KMS-11 (cell line): ENCODE measurements around the gene SEZ6.

Source experiments
- H2AFZ ChIP-seq: fragments of 200-600 bp; sonication (generic); 2 replicates; pipeline ENCODE4 v1.6.1; 2016; ENCODE audit warnings: antibody characterized with exemption, mixed run types, low read depth
- H3K27ac ChIP-seq: fragments of 200-600 bp; sonication (generic); 2 replicates; pipeline ENCODE4 v1.6.1; 2016; ENCODE audit warnings: mild to moderate bottlenecking, mixed run types
- H3K27me3 ChIP-seq: fragments of 200-600 bp; sonication (generic); 2 replicates; pipeline ENCODE4 v1.6.1; 2017; ENCODE audit warnings: mild to moderate bottlenecking, low read depth, mixed run types, moderate library complexity; ENCODE audit not compliant: insufficient read depth
- H3K36me3 ChIP-seq: fragments of 200-600 bp; sonication (generic); 2 replicates; pipeline ENCODE4 v1.6.1; 2017; ENCODE audit warnings: mild to moderate bottlenecking, mixed run types; ENCODE audit not compliant: insufficient read depth
- H3K4me1 ChIP-seq: fragments of 200-600 bp; sonication (generic); 2 replicates; pipeline ENCODE4 v1.6.1; 2016; ENCODE audit warnings: mild to moderate bottlenecking, low read depth, mixed run types; ENCODE audit not compliant: poor library complexity, severe bottlenecking
- H3K4me2 ChIP-seq: fragments of 200-600 bp; sonication (generic); 2 replicates; pipeline ENCODE4 v1.7.0; 2016; ENCODE audit warnings: mild to moderate bottlenecking, mixed run types
- H3K4me3 ChIP-seq: fragments of 200-600 bp; sonication (generic); IDR thresholded peaks from 2 replicates; pipeline ENCODE4 v1.6.1; 2017; ENCODE audit warnings: low read depth, low read length, mixed read lengths; ENCODE audit not compliant: insufficient read depth
- H3K79me2 ChIP-seq: fragments of 200-600 bp; sonication (generic); 2 replicates; pipeline ENCODE4 v1.6.1; 2016; ENCODE audit warnings: low read depth, mixed run types; ENCODE audit not compliant: insufficient read depth
- H3K9ac ChIP-seq: fragments of 200-600 bp; sonication (generic); 2 replicates; pipeline ENCODE4 v1.6.1; 2016; ENCODE audit warnings: mild to moderate bottlenecking, mixed run types
- H4K20me1 ChIP-seq: fragments of 200-600 bp; sonication (generic); 2 replicates; pipeline ENCODE4 v1.6.1; 2016; ENCODE audit warnings: mild to moderate bottlenecking, mixed run types; ENCODE audit not compliant: insufficient read depth
- CTCF ChIP-seq: fragments of 200-600 bp; sonication (generic); conservative IDR thresholded peaks from 2 replicates; pipeline ENCODE4 v1.6.1; 2017; ENCODE audit warnings: low read depth, mild to moderate bottlenecking, antibody characterized with exemption, low read length, moderate library complexity, mixed read lengths

Gene SEZ6

GRCh38 chr17:29038085-29038795 is 32.4 kb upstream of the SEZ6 start:
- Histone ChIP-seq H3K4me3 (no peak overlapping the region), H3K27me3 (peaks cover 51% of the 10 kb centered on the region)
- no peak for TF ChIP-seq CTCF

GRCh38 chr17:29037739-29038084 is 31.9 kb upstream of the SEZ6 start:
- H3K27me3 ChIP-seq = peaks cover 56% of the 10 kb centered on the region

More at GRCh38 chr17:29038085-29038795, 32.4 kb upstream of the SEZ6 start:
- Histone ChIP-seq H2AFZ (no peak overlapping the region), H3K9ac (no peak overlapping the region), H3K27ac (no peak overlapping the region), H3K4me2 (no peak overlapping the region), H3K79me2 (no peaks in the 10 kb centered on the region), H3K36me3 (no peaks in the 10 kb centered on the region), H4K20me1 (no peaks in the 10 kb centered on the region), H3K4me1 (peaks cover 14% of the 10 kb centered on the region)

GRCh38 chr17:29036584-29036983 is 30.8 kb upstream of the SEZ6 start:
- Histone ChIP-seq H3K27ac (no peak overlapping the region), H3K27me3 (peaks cover 68% of the 10 kb centered on the region), H3K4me2 (no peak overlapping the region), H4K20me1 (no peaks in the 10 kb centered on the region), H3K4me1 (no peaks in the 10 kb centered on the region), H3K79me2 (no peaks in the 10 kb centered on the region), H2AFZ (no peak overlapping the region), H3K9ac (no peak overlapping the region), H3K36me3 (no peaks in the 10 kb centered on the region), H3K4me3 (no peak overlapping the region)
- TF ChIP-seq CTCF = no peak

More at GRCh38 chr17:29037739-29038084, 31.9 kb upstream of the SEZ6 start:
- Histone ChIP-seq H3K4me2 (no peak overlapping the region), H3K9ac (no peak overlapping the region), H3K4me3 (no peak overlapping the region), H4K20me1 (no peaks in the 10 kb centered on the region), H3K27ac (no peak overlapping the region), H3K4me1 (peaks cover 9% of the 10 kb centered on the region), H3K36me3 (no peaks in the 10 kb centered on the region), H3K79me2 (no peaks in the 10 kb centered on the region), H2AFZ (no peak overlapping the region)
- TF ChIP-seq CTCF = no peak

GRCh38 chr17:29034510-29034909 is 28.7 kb upstream of the SEZ6 start:
- H3K4me2 ChIP-seq = no peak overlapping the region
- no peak overlapping the region for H3K27ac ChIP-seq
- H4K20me1 ChIP-seq = no peaks in the 10 kb centered on the region
- TF ChIP-seq CTCF = no peak
- H3K27me3 ChIP-seq = peaks cover 88% of the 10 kb centered on the region
- H3K9ac ChIP-seq = no peak overlapping the region
- no peaks in the 10 kb centered on the region for H3K79me2 ChIP-seq
- H3K4me1 ChIP-seq = no peaks in the 10 kb centered on the region
- H3K4me3 ChIP-seq = no peak overlapping the region
- H3K36me3 ChIP-seq = no peaks in the 10 kb centered on the region
- no peak overlapping the region for H2AFZ ChIP-seq
